NCI-H748 treated with DMSO at 0.1 percent for 48 hours (cell line): Measurements from ENCODE around the gene CREBBP.

Experiments
- DNase-seq: peaks from one replicate; lab custom pipeline; 2025; lab: John Stamatoyannopoulos, UW

CREBBP gene

GRCh38 chr16:3767333-3767986 lies 113.1 kb downstream of the CREBBP start:
- no peak for DNase-seq

GRCh38 chr16:3766177-3766576 lies 114.3 kb downstream of the CREBBP start:
- no peak for DNase-seq

- no peak for DNase-seq
Measured at GRCh38 chr16:3764409-3764808, 116.1 kb downstream of the CREBBP start.

GRCh38 chr16:3762107-3762750 lies 118.3 kb downstream of the CREBBP start:
- no peak for DNase-seq

GRCh38 chr16:3761375-3762106 lies 119.0 kb downstream of the CREBBP start:
- no peak for DNase-seq

- DNase-seq = no peak
Measured at GRCh38 chr16:3760518-3760917, 120.0 kb downstream of the CREBBP start.

GRCh38 chr16:3759736-3760135 lies 120.8 kb downstream of the CREBBP start:
- no peak for DNase-seq

GRCh38 chr16:3756113-3756512 lies 124.4 kb downstream of the CREBBP start:
- no peak for DNase-seq

GRCh38 chr16:3755249-3755648 lies 125.3 kb downstream of the CREBBP start:
- DNase-seq = no peak

- no peak for DNase-seq
Measured at GRCh38 chr16:3754772-3755171, 125.7 kb downstream of the CREBBP start.

GRCh38 chr16:3754081-3754703 lies 126.3 kb downstream of the CREBBP start:
- DNase-seq = no peak

GRCh38 chr16:3752984-3753383 lies 127.5 kb downstream of the CREBBP start:
- no peak for DNase-seq

GRCh38 chr16:3751878-3752277 lies 128.6 kb downstream of the CREBBP start:
- DNase-seq = no peak

GRCh38 chr16:3748307-3748706 lies 132.2 kb downstream of the CREBBP start:
- DNase-seq = no peak

- no peak for DNase-seq
Measured at GRCh38 chr16:3745751-3746355, 134.7 kb downstream of the CREBBP start.

- no peak for DNase-seq
Measured at GRCh38 chr16:3744018-3744417, 136.5 kb downstream of the CREBBP start.

- DNase-seq = no peak
Measured at GRCh38 chr16:3740934-3741333, 139.6 kb downstream of the CREBBP start.

- DNase-seq = no peak
Measured at GRCh38 chr16:3740186-3740585, 140.3 kb downstream of the CREBBP start.

GRCh38 chr16:3739636-3740035 lies 140.9 kb downstream of the CREBBP start:
- DNase-seq = no peak

GRCh38 chr16:3738541-3738940 lies 142.0 kb downstream of the CREBBP start:
- DNase-seq = no peak

GRCh38 chr16:3738128-3738527 lies 142.4 kb downstream of the CREBBP start:
- no peak for DNase-seq

- DNase-seq = no peak
Measured at GRCh38 chr16:3737181-3737580, 143.3 kb downstream of the CREBBP start.
